NCI-H345 treated with DMSO at 0.1 percent for 48 hours (cell line): ENCODE measurements around the gene SLC2A4RG.

Experiments
- DNase-seq: peaks from one replicate; lab custom pipeline; 2025; ENCODE audit not compliant: unreplicated experiment; lab: John Stamatoyannopoulos, UW

The SLC2A4RG gene

DNA sequence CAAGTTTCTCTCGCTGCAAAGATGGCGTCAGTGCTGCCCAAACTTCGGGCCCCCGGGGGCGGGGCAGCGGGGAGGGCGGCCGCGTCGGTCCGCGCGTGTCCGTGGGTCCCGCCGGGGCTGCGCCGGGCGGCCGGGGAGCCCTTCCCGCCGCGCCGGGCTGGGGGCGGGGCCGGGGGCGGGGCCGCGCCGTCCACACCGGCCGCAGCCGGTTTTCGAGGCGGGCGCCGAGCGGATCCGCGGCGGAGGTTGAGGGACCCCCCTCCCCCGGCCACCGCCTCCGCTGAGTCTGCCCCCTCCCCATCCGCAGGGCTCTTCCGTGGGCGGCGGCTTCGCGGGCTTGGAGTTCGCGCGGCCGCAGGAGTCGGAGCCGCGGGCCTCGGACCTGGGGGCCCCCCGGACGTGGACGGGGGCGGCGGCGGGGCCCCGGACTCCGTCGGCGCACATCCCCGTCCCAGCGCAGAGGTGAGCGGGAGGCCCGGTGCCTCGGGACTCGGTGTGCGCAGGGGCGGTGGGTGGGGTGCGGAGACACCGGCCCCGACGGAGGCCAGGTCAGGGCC is 572 bp downstream of the SLC2A4RG start:
- DNase-seq, result no peak

DNA sequence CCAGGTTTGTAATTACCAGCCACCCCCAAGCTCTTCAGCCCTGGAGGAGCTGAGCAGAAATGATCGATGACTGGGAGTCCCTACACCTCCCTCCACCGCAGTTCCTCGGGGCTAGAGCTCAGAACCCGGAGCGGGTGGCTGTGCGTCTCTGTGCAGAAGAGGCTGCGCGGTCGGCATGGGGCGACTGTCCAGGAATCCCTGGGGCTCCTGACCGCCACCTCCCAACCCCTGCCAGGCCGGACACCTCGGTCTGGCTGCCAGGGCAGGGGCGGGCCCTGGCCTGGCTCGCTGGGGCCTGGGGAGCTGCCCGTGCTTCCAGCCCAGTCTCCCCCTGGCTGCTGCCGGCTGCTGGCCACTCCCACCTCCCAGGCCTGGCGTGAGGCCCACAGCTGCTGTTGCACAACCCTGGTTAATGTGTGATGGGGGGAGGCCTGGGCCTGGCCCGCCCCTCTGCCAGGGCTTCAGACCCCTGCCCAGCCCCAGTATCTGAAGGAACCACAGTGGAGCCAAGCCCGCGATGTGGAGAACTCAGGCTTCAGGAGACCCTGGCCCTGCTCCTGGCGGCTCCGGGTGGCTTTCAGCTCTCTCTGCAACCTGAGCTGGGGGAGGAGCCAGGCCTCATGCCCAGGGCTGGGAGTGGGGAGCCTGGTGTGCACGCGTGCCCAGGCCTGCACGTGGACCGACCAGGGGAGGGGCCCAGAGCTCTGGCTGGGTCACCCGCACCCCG is 1.2 kb downstream of the SLC2A4RG start:
- peak; percentile 83 for DNase-seq

DNA sequence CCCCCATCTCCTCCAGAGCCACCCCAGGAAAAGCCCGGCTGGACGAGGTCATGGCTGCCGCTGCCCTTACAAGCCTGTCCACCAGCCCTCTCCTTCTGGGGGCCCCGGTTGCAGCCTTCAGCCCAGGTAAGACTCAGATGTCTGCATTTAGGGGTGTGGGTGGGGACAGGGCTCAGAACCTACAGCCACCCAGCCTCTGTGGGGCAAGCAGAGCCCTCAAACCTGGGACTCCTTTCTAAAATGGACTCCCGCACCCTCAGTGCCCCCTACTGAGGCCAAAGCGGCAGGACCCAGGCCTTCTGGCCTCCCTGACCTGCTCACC is 1.7 kb downstream of the SLC2A4RG start:
- no peak for DNase-seq

DNA sequence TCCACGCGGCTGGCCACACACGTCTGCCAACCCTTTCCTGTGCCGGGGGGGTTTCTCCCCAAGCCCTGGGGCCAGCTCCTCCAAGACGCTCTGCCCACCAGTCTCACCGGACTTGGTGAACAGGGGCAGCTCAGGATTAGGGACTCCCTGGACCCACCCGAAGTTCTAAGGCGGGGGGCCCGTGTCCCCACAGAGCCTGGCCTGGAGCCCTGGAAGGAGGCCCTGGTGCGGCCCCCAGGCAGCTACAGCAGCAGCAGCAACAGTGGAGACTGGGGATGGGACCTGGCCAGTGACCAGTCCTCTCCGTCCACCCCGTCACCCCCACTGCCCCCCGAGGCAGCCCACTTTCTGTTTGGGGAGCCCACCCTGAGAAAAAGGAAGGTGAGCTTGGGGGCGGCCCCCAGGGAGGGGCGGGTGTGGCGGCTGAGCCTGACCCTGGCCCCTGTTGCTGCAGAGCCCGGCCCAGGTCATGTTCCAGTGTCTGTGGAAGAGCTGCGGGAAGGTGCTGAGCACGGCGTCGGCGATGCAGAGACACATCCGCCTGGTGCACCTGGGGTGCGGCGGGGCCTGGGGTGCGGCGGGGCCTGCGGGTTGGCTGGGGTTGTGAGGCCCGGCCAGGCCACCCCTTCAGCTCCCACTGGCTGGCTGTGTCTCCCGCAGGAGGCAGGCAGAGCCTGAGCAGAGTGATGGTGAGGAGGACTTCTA is 2.3 kb downstream of the SLC2A4RG start:
- DNase-seq, result no peak

DNA sequence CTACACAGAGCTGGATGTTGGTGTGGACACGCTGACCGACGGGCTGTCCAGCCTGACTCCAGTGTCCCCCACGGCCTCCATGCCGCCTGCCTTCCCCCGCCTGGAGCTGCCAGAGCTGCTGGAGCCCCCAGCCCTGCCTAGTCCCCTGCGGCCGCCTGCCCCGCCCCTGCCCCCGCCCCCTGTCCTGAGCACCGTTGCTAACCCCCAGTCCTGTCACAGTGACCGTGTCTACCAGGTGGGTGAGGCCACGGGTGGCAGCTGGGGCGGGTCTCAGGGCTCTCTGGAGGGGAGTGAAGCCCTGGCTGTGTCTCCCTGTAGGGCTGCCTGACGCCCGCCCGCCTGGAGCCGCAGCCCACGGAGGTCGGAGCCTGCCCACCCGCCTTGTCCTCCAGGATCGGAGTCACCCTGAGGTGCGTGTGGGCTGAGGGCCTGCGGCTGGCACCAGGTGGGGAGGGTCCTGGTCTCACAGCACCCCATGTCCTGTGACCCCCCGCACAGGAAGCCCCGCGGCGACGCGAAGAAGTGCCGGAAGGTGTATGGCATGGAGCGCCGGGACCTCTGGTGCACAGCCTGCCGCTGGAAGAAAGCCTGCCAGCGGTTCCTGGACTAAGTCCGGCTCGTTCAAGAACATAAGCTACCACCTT is 2.9 kb downstream of the SLC2A4RG start:
- no peak for DNase-seq

DNA sequence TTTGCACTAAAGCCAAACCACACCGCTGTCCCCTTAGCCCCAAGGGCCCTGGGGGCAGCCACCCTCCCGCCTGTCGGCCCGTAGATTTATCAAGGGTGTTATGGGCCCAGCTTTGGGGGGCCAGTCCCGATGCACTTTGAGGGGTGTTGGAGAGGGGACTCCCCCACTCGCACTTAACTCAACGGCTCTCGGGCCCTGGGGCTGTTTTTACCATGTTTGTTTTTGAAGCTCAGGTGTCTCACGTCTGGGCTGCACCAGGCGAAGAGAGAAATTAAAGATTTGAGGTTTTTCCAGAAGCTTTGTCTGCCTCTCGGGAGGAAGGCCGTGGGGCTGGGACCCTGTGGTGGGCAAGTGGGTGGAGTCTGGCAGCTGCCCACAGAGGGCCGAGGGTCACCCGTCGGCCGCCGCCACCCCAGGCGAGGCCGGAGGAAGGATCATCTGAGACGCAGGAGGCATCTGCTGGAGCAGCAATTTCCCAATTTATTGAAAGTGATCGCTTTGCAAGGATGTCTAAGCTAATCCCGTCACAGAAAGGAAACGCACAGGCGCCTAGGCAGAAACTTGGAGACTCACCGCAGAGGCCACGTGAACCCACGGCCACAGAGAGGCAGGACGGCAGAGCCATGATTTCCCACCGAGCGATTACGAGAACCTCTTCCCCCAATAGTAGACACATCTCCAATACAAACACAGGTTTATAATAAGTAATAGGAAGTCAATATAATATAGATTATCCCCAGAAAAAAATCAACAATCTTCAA is 3.8 kb downstream of the SLC2A4RG start:
- DNase-seq, result no peak

DNA sequence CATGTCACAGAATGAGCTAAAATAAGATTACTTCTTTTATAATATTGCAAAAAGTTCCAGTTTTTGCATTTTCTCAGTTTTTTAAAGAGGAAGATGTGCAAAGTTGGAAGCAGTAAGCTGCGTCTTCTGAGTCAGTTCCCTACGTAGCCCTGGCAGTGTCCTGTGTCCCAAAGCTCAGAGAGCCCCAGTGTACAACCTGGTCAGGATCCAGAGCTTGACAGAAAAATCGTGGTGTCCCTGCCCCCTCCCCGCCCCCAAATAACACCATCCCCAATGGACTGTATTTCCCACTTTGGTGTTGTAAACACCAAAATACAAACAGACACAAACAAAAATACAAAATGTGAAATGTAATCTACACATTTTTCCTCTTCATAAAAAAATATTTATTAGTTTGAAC is 4.6 kb downstream of the SLC2A4RG start:
- no peak for DNase-seq

DNA sequence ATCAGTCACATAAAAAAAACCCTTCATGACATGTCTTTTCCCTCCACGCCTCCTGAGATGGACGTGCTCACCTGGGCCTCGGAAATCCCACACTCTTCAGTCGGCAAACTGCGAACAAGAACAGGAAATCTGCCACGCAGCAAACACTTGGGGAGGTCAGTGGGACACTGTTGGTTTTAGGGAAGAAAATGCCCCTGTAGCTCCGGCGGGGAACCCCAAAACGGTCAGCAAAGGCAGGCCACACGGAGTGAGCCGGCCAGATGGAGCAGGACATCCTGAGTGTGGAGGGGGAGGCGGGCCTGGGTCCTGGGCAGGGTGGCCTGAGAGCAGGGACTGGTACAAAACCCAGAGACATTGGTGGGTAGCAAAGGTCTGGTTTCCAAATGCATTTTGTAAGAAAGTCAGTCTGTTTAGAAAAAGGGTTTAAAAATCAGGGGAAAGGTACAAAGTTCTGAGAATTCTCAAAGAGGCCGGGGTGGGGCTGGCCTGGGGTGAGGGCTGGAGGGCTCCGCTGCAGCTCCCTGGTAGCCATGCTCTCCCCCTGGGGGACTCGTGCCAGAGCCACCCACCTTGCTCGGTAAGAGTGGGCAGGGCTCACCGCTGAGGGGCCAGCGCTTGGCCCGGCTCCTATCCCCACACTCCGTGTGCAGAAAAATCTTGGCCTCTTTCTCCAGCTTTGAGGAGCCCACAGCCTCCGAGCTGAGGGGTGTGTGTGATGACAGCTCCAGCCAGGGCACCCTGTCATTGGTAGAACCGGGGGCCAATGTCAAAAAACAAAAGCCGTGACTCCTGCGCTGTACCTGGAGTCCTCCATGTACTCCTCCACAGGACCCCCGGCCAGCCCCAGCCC is 5.2 kb downstream of the SLC2A4RG start:
- DNase-seq, result no peak

DNA sequence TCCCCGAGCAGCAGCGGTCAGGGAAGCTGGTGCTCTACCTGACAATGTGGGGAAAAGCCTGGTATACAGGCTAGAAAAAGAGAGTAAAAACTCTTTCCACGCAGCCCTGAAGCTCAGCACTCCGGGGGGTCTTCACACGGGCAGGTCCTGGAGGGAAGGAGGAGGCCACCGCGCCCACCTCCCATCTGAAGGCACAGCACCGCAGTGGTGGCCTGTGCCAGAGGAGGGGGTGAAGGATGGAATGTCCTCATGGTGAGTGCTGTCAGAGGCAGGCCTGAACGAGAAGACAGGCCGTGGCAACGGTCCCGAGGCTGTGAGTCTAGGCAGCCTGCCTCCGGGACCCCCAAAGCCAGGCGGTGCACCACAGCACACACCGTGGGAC is 5.8 kb downstream of the SLC2A4RG start:
- DNase-seq, result no peak

DNA sequence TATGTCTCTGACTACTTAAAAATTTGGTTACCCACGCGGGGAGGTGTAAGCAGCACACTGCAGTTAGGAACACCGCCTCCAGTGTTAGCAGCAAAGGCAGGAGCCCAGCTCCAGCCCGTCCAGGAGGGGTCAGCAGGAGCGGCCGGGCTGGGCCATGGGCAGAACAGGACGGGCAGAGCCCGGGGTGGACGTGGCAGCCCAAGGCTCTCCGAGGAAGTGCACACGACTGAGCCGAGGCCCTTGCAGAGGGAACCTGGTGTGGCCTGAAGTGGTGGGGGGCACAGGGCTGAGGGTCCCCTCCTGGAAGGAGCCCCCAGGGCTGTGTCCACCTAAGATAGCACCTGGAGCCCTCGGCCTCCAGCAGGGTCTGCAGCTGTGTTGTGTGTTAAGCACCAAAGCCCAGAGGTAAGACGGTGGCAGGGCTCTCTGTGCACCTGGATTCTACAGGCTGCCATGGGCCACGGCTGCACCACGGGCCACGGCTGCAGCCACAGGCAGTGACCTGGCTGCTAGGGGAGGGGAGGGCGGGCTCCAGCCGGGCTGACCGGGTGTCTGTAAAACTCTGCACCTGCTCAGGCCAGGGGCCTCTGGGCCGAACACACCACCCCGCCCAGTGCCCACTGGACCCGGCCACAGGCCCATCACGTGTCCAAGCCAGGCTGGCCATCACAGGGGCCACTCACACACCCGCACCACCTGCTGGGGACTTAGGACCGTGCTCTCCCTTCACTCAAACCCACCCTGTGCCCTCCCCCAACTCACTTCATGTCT is 6.6 kb downstream of the SLC2A4RG start:
- DNase-seq, result no peak

DNA sequence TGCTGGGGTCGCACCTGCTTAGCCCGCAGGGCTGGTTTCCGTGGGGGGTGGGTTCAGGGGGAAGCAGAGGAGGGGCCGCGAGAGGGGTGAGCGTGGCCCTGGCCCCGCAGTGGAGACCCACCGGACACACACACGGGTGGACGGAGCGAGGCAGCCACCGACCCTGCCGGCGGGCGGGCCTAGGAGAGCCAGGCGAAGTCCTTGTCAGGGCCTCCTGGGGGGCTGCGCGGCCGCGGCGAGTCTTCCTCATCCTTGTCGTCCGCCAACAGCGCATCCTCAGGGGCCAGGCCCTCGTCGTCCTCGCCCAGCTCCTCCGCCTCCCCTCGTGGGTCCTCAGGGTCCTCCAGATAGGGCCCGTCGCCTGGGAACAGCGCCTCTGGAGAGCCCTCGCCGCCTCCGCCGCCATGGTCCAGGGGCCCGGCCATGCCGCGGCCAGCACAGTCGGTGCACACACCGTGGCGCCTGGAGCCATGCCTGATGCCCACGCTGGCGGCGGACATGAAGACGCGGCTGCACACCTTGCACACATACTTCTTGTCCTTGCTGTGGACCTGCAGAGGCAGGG is 7.3 kb downstream of the SLC2A4RG start:
- no peak for DNase-seq

DNA sequence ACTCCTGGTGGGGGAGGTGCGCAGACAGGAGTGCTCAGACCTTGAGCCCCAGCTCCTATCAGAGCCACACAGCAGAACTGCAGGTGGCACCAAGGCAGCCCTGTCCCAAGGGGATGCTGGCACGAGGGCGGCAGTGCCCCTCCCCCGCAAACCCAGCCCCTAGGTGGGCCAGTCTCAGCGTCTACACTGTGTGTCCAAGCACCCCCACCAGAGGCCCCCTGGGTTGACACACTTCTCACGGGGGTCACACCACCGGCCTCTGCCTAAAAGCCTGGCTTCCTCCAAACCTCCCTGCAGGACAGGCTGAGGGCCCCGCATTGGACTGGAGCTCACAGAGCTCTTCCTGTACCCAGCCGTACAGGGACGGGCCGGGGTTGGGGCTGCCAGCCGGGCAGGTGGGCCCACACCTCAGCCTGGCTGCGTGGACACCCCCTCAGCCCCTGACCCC is 8.1 kb downstream of the SLC2A4RG start:
- no peak for DNase-seq

DNA sequence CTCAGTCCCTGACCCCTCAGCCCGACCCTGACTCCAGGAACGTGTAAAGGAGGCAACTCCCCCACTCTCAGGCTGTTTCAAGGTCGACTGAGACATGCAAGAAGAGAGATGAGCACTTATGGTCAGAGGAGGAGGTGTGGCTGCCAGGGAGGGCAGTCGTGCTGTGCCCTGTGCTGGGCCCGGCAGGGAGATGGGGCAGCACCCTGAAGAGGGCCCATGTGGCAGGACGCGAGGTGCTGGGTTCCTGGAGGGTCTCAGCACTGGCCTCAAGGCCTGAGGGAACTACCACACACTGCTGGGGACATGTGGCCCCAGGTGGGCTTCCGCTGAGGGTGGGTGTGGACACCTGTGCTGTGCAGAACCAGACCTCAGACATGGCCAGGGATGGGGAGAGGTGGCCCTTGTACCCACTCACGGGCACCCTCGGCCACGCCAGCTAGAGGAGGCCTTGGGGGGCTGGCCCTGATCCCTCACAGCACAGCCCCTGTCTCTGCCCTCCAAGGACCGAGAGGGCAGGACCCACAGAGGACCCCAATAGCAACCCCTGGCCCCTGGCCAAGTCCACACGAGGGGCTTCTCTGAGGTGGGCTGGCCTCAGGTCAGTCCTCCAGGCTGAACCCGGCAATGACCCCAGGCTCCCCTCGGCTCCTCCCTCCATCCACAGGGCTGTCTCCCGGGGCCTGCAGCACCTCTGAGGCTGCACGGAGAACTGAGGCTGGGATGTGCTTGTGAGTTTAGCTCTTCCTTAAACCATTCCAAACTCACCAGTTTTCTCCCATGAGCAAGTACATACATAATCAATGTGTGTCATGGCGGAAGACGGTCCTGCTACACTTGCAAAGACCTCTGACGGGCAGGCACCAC is 8.7 kb downstream of the SLC2A4RG start:
- DNase-seq, result no peak

DNA sequence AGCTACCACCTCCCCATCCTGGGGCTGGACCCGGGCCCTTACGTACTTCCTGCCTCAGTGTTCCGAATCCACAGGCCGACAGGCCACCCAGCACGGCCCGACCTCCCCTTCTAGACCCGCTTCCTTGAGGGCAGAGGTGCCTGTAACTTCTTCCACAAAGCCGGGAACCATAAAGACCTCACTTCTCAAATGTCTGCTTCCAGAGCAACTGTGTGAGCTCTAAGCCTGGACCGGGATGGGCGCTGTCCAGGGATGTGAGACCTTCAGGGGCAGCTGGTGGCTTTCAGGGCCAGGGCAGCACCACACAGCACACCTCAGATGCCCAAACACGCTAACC is 9.3 kb downstream of the SLC2A4RG start:
- DNase-seq, result no peak

DNA sequence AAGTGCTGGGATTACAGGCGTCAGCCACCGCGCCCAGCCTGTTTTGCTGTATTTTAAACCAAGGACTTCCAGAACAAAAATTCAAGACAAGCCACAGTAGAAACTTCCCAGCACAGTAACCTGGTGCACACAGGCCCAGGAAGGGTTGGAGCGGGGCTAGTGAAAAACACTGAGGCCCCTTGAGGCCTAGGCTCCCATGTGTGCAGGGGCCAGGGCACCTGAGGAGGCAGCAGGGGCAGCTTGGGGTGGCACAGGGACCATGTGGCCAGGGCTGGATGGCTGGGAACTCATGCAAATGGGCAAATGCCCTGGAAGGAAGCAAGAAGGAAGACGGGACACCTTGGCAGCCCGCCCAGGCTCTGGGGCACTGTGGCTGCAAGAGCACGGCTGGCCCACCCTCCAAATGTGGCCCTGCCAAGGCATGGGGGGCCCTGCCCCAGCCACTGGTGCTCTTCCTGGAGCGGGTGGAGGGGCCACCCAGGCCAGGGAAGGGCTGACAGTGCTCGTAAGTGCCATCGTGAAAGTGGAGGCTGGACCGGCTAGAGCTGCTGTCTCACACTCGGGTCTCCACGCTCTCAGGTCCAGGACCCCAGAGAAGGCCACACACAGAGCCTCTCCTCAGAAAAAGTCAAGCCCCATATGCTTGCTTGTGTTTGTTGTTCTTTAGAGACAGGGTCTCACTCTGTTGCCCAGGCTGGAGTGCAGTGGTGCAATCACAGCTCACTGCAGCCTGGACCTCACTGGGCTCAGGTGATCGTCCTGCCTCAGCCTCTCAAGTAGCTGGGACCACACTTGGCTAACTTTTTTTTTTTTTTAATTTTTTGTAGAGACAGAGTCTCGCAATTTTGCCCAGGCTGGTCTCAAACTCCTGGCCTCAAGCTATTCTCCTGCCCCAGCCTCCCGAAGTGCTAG is 10.3 kb downstream of the SLC2A4RG start:
- DNase-seq, result no peak

DNA sequence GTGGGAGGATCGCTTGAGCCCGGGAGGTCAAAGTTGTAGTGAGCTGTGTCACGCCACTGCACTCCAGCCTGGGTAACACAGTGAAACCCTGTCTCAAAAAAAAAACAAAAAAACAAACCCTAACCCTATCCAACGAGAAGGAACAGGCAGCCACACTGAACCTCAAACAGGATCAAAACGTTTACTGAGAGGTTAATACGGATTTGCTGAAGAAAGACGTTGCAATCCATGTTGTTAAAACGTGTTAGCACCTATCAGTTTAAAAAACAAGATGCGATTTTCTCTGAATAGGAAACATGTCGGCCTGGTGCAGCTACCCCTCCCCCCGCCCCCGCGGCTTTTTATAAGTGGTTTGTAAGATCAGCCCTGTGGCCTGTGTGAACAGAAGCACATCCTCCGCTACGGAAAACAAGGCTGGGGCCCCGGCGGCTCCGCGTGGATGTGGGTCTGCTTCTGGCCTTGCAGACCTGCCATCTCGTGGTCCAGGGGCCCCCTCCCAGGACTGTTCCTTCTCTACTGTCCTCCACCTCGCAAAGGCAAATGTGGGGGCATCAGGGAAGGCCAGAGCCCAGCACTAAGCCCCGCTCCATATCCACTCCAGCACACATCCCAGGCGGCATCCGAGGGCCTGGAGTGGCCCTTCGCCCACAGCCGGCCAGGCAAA is 11.4 kb downstream of the SLC2A4RG start:
- no peak for DNase-seq
